Uterus (tissue), 2 donors: Measurements from ENCODE around the gene NOS1AP.

Source experiments
- POLR2A ChIP-seq, 2 donors: fragments of 450-650 bp; IDR thresholded peaks; one replicate each; pipeline ENCODE4 v1.6.1; 2016; ENCODE audit warnings: antibody characterized with exemption in 2 of 2, mild to moderate bottlenecking in 1 of 2, moderate library complexity in 1 of 2
- TF ChIP-seq, protein P1 (sequence below), 4 experiments: fragments of 200-600 bp in 2 of 4; fragments of 450-650 bp in 2 of 4; sonication (generic) in 2 of 4; IDR thresholded peaks; one replicate each; pipeline ENCODE4 v1.5.1; 2016 to 2019; ENCODE audit warnings: antibody characterized with exemption in 4 of 4, mild to moderate bottlenecking in 2 of 4, moderate library complexity in 1 of 4

GRCh38 chr1:162353702-162354101 lies 284.2 kb downstream of the NOS1AP start:
- TF ChIP-seq, protein P1, sequence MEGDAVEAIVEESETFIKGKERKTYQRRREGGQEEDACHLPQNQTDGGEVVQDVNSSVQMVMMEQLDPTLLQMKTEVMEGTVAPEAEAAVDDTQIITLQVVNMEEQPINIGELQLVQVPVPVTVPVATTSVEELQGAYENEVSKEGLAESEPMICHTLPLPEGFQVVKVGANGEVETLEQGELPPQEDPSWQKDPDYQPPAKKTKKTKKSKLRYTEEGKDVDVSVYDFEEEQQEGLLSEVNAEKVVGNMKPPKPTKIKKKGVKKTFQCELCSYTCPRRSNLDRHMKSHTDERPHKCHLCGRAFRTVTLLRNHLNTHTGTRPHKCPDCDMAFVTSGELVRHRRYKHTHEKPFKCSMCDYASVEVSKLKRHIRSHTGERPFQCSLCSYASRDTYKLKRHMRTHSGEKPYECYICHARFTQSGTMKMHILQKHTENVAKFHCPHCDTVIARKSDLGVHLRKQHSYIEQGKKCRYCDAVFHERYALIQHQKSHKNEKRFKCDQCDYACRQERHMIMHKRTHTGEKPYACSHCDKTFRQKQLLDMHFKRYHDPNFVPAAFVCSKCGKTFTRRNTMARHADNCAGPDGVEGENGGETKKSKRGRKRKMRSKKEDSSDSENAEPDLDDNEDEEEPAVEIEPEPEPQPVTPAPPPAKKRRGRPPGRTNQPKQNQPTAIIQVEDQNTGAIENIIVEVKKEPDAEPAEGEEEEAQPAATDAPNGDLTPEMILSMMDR (IDR thresholded peaks at IDR 0.05) = no peak
- no peak for TF ChIP-seq POLR2A (IDR thresholded peaks at IDR 0.05)
